ENCODE results near the gene DDOST.

The DDOST gene

DNA sequence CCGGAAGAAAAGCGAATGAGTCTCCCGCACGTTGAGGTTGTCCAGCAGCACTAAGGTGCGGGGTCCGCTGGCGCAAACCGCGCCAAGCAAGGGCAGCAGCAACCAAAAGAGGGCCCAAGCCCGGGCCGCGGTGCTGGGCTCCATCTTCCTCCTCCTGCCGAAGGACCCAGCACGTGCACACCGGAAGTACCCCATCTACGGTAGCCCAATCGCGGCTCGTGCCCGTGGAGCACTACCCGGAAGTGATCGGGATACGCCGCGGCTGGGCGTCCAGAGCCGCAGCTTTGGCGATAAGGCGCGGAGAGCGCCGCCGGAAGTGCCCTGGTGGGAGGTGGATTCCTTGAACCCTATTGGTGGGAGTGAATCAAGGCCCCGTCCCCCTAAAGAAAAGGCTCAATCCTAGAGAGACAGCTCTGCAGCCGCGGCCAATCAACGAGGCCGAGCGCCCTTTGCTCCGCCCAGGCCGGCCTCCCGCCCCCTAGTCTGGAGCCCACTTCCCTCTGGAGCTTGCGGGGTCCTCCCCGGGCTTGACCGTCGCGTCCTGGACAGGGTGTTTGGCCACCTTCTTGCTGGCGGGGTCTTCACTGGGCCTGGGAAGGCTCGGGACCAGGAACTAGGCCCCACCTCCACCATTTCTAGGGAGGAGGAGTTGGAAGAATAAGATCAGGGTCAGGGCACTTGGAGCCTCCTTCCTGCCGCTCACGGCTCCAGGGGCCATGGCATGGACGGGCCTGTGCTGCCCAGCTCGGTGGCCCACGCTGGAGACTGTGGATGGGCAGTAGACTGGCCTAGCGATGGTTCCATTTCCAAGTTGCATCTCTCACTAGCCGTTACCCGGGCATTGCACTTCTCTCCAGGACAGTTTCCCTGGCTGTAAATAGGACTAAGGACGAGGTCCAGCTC is at the start of gene DDOST:
TSS of gene DDOST (minus strand) at position 163 of the 903 bp plus-strand sequence. CDS start at position 144, 19 bp downstream.
- DNase-seq = peak; percentile 95

DNA sequence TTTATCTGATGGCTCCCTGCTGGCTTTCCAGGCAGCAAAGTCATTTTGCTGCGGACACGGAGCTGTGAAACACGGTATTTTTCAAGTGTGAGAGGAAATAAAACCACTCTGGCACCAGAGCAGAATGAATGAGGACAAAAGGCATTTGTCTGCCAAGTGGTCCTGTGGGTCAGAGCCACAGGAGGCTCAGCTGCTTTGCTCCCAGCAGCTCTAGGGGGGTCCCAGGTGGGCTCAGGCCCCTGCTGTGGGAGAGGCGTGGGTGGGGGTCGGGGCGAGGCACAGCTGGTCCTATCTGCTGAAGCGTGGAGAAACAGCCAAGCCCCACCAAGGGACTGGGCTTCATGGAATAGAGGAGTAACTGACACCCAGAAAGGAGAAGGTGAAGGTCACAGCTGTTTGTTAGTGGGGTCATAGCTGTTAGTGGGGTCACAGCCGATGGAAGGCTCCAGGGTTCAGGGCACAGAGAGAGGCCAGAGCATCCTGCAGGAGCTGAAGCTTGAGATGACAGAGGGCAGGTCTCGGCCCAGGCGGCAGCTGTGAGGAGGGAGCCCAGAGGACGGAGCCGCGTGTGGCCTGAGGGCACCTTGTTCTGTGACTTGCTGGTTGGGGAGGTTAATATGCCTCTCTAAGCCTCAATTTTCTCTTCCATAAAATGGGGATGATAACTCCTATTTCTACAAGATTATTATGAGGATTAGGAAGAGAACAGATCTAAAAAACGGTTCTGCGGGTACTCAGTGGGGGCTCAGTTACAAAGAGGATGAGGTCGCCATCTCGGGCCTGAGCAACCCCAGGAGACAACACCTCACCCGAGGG is 49.5 kb upstream of the DDOST start:
- no peak for DNase-seq

DNA sequence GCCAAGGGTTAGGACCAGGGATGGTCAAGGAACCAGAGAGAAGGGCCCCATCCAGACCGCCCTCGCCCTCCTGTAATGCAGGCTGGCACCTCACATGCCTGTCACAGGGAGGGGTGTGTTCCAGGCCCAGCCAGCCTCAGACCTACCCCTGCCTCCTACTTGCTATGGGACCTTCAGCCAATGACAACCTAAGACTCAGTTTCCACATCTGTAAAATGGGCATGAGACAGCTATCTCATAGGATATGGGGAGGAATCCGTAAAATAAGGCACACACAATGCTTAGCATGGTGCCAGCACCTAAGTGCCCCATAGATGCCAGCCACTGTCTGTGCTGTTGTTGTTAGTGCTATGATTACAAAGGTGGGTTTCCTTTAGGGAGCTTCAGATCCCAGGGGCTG is 48.7 kb upstream of the DDOST start:
- DNase-seq = no peak

DNA sequence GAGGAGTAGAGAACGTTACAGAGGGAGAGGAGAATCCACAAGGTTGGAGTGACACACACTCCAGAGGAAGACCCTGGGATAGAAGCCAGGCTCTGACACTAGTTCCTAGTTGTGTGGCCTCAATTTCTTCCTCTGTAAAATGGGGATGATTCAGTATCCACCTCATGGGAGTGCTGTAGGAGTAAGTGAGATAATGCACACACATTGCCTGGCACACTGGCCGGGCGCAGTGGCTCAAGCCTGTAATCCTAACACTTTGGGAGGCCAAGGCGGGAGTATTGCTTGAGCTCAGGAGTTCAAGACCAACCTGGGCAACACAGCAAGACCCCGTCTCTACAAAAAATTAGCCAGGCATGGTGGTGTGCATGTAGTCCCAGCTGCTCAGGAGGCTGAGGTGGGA is 47.7 kb upstream of the DDOST start:
- no peak for DNase-seq

DNA sequence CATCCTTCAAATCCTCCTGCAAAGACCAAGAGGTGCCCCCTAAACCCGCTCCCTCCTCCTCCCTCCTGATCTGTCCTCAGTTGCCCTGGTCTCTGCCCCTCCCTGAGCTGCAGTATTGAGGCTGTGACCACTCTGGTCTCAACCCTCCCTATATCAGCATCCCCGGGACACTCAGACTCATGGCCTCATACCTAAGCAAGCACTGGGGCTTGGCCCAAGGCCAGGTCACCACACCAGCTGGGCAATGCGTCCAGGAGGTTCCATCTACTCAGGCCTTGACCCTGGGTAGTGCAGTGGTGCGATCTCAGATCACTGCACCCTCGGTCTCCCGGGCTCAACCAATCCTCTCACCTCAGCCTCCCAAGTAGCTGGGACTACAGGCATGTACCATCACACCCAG is 46.9 kb upstream of the DDOST start:
- DNase-seq = no peak

DNA sequence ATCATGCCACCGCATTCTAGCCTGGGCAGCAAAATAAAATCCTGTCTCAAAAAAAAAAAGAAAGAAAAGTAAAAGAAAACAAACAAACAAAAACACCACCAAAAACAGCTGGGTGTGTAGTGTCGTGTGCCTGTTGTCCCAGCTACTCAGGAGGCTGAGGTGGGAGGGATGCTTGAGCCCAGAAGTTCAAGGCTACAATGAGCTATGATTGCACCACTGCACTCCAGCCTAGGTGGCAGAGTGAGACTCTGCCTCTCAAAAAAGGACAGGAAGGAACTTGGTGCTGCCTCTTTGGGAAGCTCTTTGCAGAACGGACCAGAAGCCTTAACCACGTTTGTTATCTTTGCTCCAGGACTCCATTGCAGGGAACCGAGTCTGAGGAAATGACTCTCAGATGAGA is 45.7 kb upstream of the DDOST start:
- no peak for DNase-seq

DNA sequence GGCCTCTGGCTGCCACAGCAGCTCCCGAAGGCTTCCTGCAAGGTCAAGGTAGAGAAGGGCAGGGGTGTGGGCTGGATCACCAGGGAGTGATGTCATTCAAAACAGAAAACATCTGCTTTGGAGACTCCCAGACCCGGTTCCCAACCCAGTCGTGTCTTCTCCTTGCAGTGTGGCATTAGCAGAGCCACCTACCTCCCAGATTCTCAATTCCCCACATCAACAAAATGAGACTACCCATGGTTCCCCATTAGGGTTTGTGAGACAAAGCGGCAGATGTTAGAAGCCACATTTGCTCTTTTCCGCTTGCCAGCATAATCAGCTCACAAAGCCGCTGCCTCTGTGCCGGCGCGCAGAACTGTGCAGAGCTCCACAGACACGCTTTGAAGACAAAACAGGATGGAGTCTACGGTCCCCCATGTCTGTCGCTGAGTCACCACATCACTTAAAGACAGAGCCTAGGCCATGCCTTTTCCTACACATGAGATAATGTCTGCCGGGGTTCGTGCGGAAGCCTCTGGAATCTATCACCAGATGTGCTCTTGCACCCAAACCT is 44.1 kb upstream of the DDOST start:
- no peak for DNase-seq

DNA sequence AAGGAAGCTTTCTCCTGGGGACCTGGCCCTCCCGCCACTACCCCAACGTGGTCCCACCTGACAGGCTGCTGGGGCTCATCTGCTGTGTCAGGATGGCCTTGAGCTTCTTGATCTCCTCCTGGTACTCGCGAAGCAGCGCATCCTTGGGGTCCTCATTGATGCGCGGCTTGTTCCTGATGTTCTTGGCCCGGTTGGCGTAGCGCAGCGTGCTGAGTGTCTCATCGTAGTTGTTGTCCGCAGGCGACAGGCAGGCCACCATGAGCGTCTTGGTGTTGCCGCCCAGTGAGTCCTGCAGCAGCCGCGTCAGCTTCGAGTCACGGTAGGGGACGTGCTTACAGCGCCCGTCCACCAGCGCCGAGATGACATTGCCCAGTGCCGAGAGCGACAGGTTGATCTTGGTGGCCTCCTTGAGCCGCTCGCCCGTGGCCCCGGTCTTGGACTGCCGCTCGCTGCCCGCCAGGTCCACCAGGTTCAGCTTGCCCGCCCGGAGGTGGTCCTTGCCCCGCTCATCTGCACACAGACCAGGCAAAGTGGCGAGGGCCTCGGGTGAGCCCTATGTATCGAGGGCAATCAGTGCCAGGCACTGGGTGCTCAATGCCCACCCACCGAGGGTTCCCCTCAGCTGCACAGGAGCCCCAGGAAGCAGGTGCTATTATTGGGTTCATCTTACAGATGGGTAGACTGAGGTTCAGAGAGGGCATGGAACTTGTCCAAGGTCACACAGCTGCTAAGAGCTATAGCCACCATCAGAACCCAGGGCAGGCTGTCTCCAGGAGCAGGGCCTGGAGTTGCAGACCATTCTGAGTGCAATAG is 43.4 kb upstream of the DDOST start:
- no peak for DNase-seq

DNA sequence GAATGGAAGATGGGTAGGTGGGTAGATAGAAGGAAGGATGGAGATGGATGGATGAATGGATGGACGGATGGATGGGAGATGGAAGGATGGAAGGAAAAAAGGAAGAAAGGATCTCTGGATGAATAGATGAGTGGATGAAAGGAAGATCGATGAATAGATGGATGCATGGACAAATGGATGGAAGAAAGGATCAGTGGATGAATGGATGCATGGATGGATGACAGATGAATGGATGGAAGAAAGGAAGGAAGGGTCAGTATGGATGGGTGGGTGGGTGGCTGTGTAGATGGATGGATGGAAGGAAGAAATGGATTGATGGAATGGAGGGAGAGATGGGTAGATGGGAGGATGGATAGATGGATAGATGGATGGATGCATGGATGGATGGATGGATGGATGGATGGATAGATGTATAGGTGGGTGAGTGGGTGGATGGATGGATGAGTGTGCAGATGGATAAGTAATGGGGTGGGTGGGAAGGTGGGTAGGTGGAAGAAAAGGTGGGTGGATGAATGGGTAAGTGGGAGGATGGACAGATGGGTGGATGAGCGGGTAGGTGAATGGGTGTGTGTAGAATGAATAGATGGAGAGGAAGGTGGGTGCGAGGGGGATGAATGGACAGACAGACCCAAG is 42.1 kb upstream of the DDOST start:
- no peak for DNase-seq

DNA sequence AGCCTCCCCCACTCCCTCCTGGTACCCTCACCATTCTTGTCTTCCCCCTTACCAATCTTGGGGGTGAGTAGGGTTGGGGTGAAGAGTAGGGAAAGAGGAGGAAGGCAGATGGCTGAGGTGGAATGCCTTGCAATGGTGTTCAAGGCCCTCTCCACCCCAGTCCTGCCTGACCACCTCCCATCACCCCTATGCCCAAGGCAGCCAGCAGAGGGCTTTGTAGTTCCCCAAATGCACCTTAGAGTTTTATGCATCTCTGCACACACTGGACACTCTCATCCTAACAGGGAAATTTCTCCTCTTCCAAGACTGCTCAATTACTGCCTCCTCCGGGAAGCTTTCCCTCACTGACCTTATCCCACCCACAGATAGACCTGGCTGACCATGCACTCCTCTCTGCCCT is 41.2 kb upstream of the DDOST start:
- no peak for DNase-seq

DNA sequence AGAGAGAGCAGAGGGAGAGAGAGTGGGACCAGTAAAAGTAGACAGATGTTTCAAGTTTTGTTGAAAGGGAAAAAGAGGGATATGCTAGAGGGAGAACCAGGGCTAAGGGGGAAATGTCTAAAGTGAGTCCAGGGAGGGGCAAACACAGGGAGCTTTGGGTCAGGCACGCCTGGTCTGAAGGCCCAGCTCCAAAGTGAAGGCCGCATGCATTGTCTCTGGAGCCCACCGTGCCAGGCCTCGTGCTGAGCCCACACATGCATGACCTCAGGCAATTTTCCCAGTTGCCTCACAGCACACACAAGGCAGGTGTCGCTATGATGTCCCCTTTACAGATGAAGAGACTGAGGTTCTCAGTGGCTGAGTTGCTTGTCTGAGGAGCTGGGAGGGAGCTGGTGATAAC is 40.7 kb upstream of the DDOST start:
- DNase-seq = no peak

DNA sequence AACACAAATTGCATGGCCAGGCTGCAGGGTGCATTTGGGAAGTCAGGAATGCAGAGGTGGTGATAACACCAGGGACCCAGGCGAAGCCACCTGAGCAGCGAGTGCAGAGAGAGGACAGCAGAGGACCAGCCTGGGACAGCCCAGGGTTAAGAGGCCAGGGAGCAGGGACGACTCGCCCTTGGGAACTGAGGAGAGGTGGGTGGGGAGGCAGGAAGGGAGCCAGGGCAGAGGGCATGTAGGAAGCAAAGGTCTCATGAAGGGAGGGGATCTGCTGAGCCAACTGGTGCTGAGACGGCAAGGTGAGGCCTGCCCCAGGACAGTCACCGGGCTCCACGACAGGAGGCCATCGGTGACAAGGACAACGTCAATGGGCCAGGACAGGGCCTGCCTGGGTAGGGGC is 40.3 kb upstream of the DDOST start:
- no peak for DNase-seq

DNA sequence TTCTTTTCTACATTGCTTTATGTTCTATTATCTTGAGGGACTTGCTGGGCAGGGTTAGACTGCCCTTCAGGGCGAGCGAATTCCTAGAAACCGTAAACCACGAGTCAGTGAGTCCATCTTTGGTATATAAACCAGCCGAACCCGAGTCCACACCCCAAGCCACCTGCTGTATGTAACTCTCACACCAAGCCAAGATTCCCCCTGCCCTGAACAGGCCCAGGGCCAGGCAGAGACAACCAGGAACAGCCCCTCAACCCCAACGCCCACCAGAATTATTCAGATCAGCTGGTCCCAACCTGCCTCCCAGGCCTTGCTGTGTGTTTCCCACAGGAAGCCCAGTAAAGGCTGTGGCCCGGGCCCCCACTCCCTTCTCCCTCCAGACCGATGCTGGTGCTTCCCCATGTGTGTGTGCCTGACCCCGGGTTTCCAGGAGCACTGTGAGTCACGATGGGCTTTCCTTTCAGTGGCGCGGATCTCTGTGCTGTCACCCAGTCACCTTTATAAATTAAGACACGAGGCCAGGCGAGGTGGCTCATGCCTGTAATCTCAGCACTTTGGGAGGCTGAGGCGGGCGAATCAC is 39.6 kb upstream of the DDOST start:
- DNase-seq = no peak

DNA sequence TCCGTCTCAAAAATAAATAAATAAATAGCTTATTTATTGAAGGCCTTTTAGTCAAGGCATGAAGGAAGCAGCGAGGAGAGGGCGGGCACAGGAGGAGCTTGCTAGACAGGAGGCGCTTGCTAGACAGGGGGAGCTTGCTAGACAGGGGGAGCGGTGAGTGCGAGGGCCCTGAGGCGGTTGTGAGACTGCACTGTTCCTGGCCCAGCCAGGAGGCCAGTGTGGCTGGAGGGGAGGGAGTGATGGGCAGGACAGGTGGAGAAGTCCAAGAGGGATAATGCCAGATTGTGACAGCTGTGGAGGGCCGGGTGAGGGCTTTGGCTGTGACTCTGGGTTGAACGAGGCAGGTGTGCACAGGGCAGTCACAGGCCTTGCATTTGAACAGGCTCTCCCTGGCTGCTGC is 38.4 kb upstream of the DDOST start:
- no peak for DNase-seq

DNA sequence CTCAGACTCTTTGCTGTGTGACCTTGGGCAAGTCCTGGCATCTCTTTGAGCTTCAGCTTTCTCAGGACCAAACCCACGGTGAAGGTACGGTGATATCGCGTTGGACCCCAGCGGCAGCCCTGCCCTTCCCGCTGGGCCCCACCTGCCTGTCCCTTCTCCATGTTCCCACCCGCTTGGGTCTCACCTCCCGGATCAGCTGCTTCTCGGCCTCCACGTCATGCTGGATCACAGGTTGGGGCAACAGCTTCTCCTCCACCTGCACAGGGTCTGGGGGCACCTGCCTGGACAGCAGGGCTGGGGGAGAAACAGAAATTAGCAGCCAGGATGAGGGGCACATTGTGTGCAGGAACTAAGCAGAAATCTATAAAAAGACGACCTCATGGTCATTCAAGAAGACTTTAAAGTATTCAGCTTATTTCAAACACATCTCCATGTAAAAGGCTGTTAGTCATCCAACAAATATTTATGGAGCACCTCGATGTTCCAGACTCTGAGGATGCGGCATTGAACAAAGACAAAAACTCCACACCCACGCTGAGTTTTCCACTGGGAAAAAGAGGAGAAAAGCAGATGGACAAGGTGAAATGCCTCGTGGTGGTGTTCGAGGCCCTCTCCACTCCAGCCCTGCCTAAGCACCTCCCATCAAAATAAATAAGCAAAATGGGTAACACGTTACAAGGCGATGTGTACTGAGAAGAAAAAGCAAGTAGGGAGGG is 37.2 kb upstream of the DDOST start:
- DNase-seq = no peak

DNA sequence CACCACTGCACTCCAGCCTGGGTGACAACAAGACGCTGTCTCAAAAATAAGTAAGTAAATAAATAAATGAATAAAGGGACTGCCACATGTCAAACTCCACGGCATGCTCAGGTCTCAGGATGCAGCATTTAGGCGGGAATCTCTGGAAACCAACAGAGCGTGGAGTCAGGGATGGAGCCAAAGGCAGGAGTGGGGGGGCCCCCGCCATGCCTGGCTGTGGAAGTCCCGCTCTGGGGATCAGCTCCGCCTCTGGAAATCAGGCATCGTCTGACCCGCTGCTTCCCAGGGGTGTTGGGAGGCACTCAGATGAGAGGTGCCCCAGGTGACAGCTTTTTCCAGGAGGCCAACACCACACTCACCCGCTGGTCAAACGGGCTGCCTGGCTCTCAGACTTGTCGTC is 36.4 kb upstream of the DDOST start:
- no peak for DNase-seq

DNA sequence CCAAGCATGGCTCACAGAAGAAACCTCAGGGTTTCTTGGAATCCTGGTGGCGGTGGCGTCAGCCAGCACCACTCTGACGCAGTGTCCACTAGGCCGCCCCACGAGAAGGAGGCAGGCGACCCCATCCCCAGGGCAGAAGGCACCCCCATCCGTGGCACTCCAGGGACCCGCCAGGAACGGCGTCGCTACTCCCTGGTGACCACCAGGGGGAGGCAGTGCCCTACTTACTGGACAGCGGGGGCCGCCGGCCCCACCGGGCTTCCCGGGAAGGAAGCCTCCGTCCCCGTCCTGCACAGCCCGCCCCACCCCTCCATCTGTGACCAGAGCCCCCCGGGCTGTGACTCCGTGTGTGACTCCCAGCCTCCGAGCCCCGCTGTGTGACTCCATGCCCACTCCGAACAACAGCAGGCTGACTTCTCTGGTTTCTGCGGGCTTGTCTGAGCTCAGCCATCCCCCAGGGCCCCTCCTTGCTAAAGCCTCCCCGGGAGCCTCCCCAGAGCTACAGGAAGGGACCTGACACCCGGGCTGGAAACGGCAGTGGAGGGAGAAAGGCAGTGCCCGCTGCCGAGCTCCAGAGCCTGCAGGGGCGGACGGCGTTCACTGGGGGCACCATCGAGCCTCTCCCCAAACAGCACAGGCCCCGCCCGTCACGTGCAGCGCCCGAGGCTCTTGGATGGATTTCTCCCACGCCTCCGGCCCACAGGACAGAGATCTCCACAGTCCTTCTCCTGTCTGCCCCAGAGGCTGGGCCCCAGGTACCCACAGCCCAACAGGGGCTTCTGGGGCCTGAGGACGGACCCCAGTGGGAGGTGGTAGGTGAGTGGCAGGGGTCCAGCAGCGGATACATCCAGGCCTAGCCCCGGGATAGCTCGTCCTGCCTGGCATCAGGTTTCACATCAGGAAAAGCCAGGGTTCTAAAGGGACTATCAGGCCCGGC is 35.5 kb upstream of the DDOST start:
- peak; percentile 80 to 84 for DNase-seq

DNA sequence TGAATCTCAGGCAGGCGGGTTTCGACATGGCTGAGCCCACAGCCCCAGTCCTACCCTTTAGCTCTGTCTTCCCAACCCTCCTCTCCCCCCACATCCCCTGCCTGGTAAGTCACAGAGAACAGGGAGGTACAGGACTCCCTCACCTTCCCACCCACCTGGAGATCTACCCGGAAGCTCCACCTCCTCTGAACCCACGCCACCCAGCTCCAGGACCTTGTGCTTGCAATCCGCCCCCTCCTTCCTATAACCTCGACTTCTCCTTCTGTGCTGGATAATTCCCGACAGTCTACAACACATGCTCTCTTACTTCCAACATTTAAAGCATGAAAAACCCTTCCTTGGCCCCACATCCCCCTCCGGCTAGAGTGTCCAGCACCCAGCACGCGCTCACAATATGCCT is 34.3 kb upstream of the DDOST start:
- DNase-seq = no peak

DNA sequence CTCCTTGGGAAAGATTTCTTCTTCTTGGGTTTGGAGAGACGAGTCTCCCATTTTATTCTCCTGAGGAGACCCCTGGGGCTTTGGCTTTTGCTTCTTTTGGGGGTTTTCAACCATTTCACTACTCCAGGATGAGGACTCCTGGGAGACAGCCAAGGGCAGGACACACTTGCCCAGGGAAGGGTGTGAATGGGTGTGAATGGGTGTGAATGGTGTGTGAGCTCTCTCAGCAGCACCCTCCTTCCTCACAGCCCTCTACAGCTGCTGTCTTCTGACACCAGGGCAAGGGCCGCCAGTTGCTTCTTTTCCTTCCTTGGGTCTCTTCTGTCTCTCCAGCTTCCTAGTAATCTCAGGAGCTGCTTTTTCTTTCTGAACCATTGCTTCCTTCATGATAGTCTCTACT is 32.5 kb upstream of the DDOST start:
- DNase-seq = no peak

DNA sequence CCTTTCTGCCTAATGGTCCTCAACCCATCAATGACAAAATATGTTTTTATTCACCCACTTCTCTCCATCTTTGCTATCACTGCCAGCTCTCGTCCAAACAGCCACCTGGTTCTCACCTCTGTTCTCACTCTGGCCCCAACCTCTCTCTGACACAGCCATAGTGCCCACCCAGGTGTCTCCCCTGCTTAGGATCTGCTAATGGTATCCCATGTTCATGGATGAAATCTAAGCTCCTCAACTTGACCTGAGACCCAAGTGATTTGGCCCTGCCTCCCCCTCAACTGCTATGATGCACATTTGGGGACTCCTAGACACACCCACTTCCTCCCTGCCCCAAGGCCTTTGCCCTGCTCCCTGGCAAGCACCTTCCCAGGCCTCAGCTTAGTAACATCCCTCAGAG is 30.7 kb upstream of the DDOST start:
- no peak for DNase-seq

Data from activated T-cell treated with anti-CD3 and anti-CD28 coated beads, Interleukin-2, amount 50 U/mL, for 48 hours (primary cell).